Amniotic stem cell (primary cell): Measurements from ENCODE around the gene EMP1.

ENCODE experiments used
- DNase-seq: peaks from one replicate; lab custom pipeline; 2025; lab: John Stamatoyannopoulos, UW

EMP1 gene

DNA sequence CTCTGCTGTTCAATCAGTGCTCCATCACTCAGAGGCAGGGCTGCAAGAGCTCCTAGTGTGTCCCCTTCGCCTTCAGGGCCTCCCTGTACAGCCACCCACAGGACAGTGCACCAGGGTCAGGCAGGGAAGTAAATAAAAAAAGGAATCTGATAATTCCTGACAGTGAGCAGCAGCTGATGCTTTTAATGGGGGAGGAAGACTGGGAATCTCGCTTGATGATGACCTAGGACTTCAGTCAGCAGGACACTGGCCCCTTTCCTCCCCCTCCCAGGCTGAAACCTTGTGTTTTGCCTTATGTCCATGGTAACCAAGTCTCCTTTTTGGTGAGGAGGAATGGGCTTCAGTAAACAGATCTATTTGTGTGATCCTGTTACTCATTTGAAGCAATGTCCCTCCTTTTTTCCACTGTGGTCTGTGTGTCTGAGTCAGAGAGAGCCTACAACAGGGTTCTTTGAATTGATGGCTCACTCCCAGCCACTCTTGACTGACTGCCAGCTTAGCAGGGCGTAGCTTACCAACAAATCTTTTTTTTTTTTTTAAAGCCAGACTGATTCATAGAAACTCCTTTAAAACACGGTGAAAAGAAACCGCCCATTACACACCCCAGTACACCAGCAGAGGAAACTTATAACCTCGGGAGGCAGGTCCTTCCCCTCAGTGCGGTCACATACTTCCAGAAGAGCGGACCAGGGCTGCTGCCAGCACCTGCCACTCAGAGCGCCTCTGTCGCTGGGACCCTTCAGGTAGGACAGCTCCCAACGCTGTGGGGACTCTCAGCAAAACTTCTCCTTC, at the start of gene EMP1:
EMP1 (plus strand) TSS at position 597 of the 792 bp plus-strand sequence. CDS start 14,785 bp downstream, outside the sequence.
- DNase-seq, result peak; percentile 98

- no peak for DNase-seq
Observed at GRCh38 chr12:13147688-13148484, 48.6 kb upstream of the EMP1 start.

DNA sequence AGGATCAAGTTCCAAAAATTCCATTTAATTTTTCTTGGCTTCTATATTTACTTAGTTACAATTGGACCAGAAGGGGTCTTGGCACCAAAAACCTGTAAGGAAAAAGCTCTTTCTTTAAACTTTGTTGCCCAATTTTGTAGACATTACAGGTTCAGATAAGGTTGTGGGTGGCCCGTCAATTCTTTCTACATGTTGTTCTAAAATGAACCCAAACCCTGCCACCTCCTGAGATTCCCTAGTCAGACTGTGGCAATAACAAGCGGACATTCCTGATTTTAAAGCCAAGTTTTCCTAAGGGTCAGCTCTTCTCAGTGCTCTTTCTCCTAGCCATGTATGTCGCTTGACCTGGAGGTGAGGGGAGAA, 48.1 kb upstream of the EMP1 start:
- no peak for DNase-seq

GRCh38 chr12:13149411-13149810, 47.1 kb upstream of the EMP1 start:
- no peak for DNase-seq

DNA sequence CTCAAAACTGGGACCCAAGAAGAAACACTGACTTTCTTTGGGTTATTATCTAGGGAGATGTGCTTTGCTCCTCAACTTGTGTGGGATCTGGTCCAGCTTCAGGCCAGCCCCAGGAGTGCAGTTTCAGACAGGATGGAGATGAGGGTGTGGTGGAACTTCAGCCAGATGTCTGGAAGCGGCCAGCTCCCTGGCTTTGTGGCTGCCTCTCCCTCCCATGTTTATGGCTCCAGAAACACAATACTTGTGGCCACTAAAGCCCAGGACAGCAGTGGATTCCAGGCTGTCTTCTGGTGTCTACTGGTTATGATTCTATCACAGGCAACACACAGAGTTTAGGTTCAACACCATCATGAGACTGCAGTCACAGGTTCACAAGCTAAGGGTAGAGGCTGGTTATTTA, 44.2 kb upstream of the EMP1 start:
- no peak for DNase-seq

- no peak for DNase-seq
Observed at GRCh38 chr12:13152756-13153155, 43.8 kb upstream of the EMP1 start.

GRCh38 chr12:13153180-13153579, 43.3 kb upstream of the EMP1 start:
- DNase-seq, result no peak

GRCh38 chr12:13154027-13154538, 42.4 kb upstream of the EMP1 start:
- DNase-seq, result no peak

- no peak for DNase-seq
Observed at GRCh38 chr12:13154831-13155230, 41.7 kb upstream of the EMP1 start.

DNA sequence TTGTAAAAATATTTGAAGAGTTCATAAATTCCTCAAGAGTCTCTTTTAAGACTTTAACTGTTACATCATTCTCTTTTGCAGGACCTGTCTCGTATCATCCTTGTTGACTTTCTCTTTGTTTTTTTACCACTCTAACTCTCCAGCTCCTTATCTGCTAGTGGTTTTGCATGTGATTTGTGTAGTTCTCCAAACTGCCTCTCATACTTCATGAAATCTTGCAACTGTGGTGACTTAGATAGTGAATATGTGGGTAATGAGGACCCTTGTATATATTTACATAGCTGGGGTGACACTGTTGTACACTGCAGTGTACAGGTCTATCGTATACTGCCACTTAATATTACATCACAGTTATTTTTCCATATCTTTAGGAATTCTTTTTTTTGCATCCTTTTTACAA, 40.2 kb upstream of the EMP1 start:
- DNase-seq, result no peak

- no peak for DNase-seq
Observed at GRCh38 chr12:13161172-13161571, 35.4 kb upstream of the EMP1 start.

GRCh38 chr12:13162904-13163303, 33.6 kb upstream of the EMP1 start:
- no peak for DNase-seq

DNA sequence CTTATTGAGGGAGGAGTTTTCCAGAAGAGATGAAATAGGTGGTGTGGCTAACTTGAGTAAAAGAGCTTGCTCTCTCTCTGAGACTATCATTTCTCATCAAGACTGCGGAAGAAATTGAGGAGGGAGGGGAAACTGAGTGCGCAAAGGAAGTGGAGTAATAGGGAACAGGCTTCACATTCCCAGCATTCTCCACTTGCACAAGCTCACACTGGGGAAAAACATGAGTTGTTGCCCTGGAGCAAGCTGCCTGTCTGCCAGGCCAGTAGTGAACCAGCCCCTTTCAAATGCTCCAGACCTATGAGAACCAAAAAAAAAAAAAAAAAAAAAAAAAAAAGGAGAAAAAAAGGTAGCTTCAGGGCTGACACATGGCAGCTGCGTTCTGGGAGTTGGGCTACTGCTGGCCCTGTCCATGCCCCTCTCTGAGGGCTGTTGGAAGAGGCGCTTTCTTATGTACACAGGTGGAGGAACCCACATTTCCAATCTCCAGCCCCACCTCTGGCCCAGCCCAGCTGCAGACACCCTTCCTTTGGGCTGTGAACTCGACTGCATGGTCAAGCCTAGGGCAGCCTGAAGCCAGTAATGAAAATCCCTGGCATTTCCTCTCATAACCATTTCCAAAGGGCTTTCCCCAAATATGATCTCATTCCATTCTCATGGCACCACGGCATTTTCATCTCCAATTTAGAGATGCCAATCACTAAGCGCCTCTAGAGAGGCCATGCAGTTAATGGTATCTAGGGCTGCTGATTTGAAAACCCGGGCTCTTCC, 32.5 kb upstream of the EMP1 start:
- no peak for DNase-seq

GRCh38 chr12:13164921-13165616, 31.5 kb upstream of the EMP1 start:
- no peak for DNase-seq

- DNase-seq, result no peak
Observed at GRCh38 chr12:13165617-13166041, 30.9 kb upstream of the EMP1 start.

DNA sequence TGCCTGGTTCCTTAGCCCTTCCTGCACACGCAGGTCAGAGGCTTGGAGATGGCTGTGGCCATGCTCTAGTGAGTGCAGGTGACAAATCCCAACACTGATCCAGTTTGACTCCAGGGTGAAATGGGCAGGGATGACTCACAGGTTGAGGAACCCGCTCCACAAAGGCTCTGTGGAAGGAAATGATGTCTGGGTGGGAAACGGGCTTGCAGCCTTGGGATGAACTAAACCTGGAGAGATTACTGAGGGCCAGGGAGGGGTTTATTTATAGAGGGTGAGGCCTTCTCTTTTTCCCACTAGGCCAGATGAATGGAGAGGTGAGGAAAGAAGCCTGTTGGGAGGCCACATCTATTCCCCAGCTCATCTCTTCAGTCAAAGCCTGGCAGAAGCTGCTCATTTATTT, 29.3 kb upstream of the EMP1 start:
- no peak for DNase-seq

GRCh38 chr12:13167906-13168305, 28.6 kb upstream of the EMP1 start:
- DNase-seq, result no peak

DNA sequence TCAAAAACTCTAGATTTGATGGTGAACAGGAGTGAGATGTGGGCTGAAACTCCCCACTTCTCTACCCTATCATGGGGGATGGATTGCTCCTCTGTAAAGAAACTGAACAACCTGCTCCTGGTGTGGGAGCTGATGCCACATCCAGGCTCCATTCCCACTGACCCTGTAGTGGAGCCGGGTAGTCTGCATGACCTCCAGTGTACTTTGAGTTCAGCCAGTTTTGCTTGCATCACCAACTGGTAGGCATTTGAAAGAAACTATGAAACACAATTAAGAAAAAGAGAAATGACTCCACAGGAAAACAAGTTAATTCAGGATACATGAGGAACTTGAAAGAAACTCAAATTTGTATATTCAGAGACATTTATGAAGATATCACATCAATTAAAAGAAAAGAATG, 27.3 kb upstream of the EMP1 start:
- DNase-seq, result no peak

GRCh38 chr12:13170892-13171490, 25.5 kb upstream of the EMP1 start:
- DNase-seq, result no peak

DNA sequence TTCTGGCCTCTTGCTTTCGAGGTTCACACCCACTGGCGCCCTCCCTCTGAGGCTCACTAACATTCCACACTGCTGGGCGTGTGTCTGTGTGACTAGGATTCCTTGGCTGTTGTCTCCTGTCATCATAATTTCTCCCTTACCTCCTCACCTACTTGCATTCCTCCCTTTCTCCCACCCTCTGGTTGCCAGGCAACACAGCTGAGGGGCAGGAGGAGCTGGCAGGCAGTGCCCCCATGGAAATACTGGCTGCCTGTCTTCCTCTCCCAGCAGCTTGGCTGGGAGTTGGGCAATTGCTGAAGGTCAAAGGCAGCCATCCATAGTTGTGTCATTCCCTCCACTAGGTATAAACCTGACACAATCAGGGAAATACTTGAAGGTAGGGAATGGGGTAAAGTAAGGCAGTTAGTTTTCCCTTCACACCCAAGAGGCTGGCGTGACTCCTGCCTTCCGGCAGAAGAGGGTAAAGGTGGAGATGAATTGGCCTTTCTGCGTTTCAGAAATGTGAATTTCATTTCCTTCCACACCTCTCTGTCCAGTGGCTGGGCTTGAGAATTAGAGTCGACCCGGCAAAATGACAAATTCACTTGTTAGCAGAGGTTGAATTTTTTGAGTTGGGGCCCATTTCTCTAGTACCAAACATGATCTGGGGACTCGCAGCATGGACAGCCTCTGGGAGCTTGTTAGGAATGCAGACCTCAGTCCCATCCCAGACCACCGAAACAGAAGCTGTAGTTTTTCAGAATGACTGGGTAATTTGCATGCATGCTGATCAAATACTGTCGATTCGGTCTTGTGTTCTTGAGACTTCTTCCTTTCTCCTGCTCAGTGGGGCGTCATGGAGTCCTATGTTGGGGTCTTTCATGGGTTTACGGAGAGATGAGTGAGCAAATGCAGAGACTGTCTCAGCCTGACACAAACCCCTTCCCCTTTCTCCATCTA, 24.3 kb upstream of the EMP1 start:
- no peak for DNase-seq
